ENCODE measurements around the gene BTD.

DNA sequence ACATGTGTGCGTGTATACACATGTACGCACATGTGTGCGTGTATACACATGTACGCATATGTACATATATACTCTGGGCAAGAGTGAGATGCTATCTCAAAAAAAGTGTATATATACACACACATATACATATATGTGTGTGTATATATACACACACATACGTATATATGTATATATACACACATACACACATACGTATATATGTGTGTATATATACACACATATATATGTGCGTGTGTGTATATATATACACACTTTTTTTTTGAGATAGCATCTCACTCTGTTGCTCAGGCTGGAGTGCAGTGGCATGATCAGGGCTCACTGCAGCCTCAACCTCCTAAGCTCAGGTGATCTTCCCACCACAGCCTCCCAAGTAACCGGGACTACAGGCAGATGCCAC, 8.6 kb upstream of the BTD start:
- TF ChIP-seq ZC3H10 (CRISPR knock-in tag; IDR thresholded peaks at IDR 0.05) (no peak), ZFP30 (CRISPR knock-in tag; IDR thresholded peaks at IDR 0.05) (no peak), OSR1 (CRISPR knock-in tag; IDR thresholded peaks at IDR 0.05) (no peak), PATZ1 (CRISPR knock-in tag; IDR thresholded peaks at IDR 0.05; ENCODE audit: borderline replicate concordance) (no peak), ISL1 (CRISPR knock-in tag; IDR thresholded peaks at IDR 0.05) (no peak), ARNTL (CRISPR knock-in tag; IDR thresholded peaks at IDR 0.05; ENCODE audit: borderline replicate concordance, low read depth) (no peak), RARB (CRISPR knock-in tag; IDR thresholded peaks at IDR 0.05) (no peak), BACH2 (CRISPR knock-in tag; IDR thresholded peaks at IDR 0.05; ENCODE audit: borderline replicate concordance) (no peak), ZFP3 (CRISPR knock-in tag; IDR thresholded peaks at IDR 0.05) (no peak), TCF4 (CRISPR knock-in tag; IDR thresholded peaks at IDR 0.05; ENCODE audit: borderline replicate concordance) (no peak), SNAI2 (CRISPR knock-in tag; IDR thresholded peaks at IDR 0.05) (no peak), ESRRG (CRISPR knock-in tag; IDR thresholded peaks at IDR 0.05) (no peak), ZNF8 (CRISPR knock-in tag; IDR thresholded peaks at IDR 0.05) (no peak)

Measured in SK-N-SH treated with all-trans-retinoic acid at 6 μM for 48 hours (cell line).